Bronchus fibroblast of lung (primary cell): ENCODE data around the gene GPR32. TPM values are rescaled to one million over a fixed set of nuclear protein-coding genes. Genes with fewer than 3 reads are reported as not detected.

Experiments used
- total RNA-seq: library from RNA; depleted of rRNA; stranded (reverse); fragments of >200 nt; gene quantifications from 2 replicates; pipeline ENCODE4 v1.2.3, GENCODE V29; 2015

GPR32 gene, protein sequence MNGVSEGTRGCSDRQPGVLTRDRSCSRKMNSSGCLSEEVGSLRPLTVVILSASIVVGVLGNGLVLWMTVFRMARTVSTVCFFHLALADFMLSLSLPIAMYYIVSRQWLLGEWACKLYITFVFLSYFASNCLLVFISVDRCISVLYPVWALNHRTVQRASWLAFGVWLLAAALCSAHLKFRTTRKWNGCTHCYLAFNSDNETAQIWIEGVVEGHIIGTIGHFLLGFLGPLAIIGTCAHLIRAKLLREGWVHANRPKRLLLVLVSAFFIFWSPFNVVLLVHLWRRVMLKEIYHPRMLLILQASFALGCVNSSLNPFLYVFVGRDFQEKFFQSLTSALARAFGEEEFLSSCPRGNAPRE
- total RNA-seq: not detected in 2 replicates

DNA sequence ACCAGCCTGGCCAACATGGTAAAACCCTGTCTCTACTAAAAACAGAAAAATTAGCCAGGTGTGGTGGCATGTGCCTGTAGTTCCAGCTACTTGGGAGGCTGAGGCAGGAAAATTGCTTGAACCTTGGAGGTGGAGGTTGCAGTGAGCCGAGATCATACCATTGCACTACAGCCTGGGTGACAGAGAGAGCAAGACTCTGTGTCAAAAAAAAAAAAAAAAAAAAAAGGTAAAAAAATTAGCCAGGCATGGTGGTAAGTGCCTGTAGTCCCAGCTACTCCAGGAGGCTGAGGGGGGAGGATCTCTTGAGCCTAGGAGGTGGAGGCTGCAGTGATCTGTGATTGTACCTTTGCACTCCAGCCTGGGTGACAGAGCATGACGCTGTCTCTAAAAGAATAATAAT lies at the start of gene GPR32:
Gene GPR32, plus strand, starts transcription at position 301 of the 400 bp plus-strand sequence. CDS start 137 bp downstream, outside the sequence.

DNA sequence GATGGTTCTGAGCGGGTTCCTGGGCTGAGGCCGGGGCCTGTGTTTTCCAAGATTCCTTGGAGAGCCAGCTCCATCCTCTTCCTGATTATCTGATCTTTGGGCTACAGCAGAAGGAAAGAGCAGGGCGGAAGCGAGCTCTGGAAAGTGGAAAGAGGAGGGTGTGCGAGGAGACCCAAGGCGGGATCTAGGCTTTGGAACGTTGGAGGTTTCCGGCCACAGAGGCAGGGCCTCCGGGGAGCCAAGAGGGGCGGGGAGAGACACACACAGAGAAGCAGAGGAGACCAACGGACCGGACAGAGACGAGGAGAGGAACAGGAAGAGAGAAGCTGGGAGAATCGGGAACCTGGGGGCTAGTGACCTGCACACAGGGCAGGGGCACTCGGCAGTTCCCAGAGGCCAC lies 47.2 kb upstream of the GPR32 start, which contains the start of gene CLEC11A:
Gene CLEC11A, plus strand, starts transcription at position 296 of the 400 bp plus-strand sequence. CDS start 162 bp downstream, outside the sequence.

DNA sequence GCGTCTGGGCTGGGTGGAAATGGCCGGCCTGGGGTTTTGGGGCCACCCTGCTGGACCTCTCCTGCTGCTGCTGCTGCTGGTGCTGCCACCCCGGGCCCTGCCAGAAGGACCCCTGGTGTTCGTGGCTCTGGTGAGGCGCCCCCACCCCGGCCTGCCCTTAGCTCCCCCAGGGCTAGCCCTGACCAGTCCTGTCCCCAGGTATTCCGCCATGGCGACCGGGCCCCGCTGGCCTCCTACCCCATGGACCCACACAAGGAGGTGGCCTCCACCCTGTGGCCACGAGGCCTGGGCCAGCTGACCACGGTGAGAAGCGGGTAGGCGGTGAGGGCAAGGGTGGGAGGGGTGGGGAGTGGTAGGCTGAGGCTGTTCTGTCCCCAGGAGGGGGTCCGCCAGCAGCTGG lies 20.1 kb downstream of the GPR32 start, which contains the start of gene ACP4:
Gene ACP4, plus strand, starts transcription at position 20 of the 400 bp plus-strand sequence. Its CDS starts 0 bp downstream, at position 20.

Other genes with a start within 250 kb of the GPR32 start
- gene LRRC4B, start 202.0 kb upstream of the GPR32 start, total RNA-seq: under 0.01 TPM in 1 of 2 replicates, not detected in the other
- gene SYT3, start 130.6 kb upstream of the GPR32 start, total RNA-seq: 0.15 TPM in 1 of 2 replicates, not detected in the other
- not detected in 2 replicates for gene C19orf81, start 121.0 kb upstream of the GPR32 start, total RNA-seq
- 0.84 and 1.8 TPM in 2 replicates for gene SHANK1, start 50.7 kb upstream of the GPR32 start, total RNA-seq
- gene CLEC11A, start 47.1 kb upstream of the GPR32 start, total RNA-seq: 72.5 and 93.3 TPM in 2 replicates
- gene ACP4, start 20.0 kb downstream of the GPR32 start, total RNA-seq: not detected in 2 replicates
- gene KLK1, start 53.3 kb downstream of the GPR32 start, total RNA-seq: not detected in 2 replicates
- not detected in 2 replicates for gene KLK15, start 63.1 kb downstream of the GPR32 start, total RNA-seq
- gene KLK3, start 84.5 kb downstream of the GPR32 start, total RNA-seq: not detected in 2 replicates
- gene KLK2, start 103.0 kb downstream of the GPR32 start, total RNA-seq: 0.89 TPM in 1 of 2 replicates, not detected in the other
- gene KLK4, start 140.9 kb downstream of the GPR32 start, total RNA-seq: not detected in 2 replicates
- gene KLK5, start 182.6 kb downstream of the GPR32 start, total RNA-seq: not detected in 2 replicates
- gene KLK6, start 199.1 kb downstream of the GPR32 start, total RNA-seq: not detected in 2 replicates
- not detected in 2 replicates for gene KLK7, start 213.5 kb downstream of the GPR32 start, total RNA-seq
- gene KLK8, start 231.1 kb downstream of the GPR32 start, total RNA-seq: not detected in 2 replicates
- not detected in 2 replicates for gene KLK10, start 249.2 kb downstream of the GPR32 start, total RNA-seq